ENCODE measurements around the gene ASH1L. TPM values are rescaled to one million over a fixed set of nuclear protein-coding genes. Genes with fewer than 3 reads are reported as not detected.
"Not testable (repeated sequence)": the region's sequence is repeated elsewhere in the genome, so short reads cannot be mapped to it uniquely, and the experiment has no call there.

Gene ASH1L
- total RNA-seq, 3 donors from 2014 or later, result 83.2 to 103 (median 85.6) TPM

DNA sequence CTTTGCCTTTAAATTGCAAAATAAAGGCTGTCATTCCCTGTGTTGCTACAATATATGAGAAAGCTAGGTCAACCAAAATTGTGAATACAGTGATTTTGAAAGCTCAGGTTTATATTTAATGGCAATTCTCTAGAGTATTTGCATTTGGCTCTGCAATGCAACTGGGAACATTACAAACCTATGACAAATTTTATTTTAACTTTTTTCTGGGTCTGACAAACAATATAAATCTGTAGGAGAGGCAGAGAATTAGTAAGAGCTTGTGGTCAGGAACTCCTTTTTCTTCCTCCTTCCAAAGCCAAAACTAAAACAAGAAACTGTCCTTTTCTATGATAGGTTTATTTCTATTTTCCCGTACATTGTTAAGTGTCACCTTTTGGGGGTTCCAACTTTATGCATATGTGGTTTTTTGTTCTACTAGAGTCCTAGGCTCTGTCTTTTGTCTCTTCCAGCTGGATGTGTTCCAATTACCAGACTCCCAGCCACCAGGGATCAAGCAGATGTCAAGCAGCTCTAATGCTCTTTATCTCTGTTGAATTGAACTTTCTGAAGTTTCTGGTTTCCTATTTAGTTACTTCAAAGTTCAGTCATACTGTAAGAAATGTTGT is 106.9 kb downstream of the ASH1L start:
- DNase-seq (ENCODE audit: low spot score in 2 of 2), result no peak
- intact Hi-C loops (cut with DNase I; ENCODE audit: low total_unique reads), result no loop called here
- H3K36me3 ChIP-seq, result no peaks in the 10 kb centered on the region
- peak overlapping the region in 1 of 2 donors; percentile 23 for H3K27ac ChIP-seq
- TF ChIP-seq POLR2A (IDR thresholded peaks at IDR 0.05) (no peak), POLR2AphosphoS5 (IDR thresholded peaks at IDR 0.05) (no peak), CTCF (IDR thresholded peaks at IDR 0.05) (no peak)
- H3K4me1 ChIP-seq, result peaks cover 0 to 7% of the 10 kb centered on the region in 2 donors
- no peaks in the 10 kb centered on the region for H3K9me3 ChIP-seq
- no peak overlapping the region for H3K4me3 ChIP-seq
- no peaks in the 10 kb centered on the region for H3K27me3 ChIP-seq

DNA sequence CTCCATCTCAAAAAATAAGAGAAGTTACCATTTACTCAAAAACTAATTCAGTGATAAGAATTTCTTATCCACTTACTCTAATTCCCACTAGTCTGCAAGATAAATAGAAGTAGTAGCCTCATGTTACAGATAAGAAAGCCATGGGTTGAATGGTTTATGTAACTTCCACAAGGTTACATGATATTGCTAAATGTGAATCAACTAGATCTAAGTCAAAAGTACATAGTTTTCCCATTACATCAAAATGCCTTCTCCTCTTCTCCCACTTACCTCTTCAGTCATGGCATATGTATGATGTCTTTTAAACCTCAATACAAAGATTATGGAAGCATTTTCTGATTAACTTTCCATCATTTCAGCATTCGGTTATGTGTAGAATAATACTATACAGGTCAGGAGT is 108.5 kb downstream of the ASH1L start:
- Histone ChIP-seq H3K36me3 (no peaks in the 10 kb centered on the region), H3K4me3 (no peak overlapping the region), H3K27me3 (no peaks in the 10 kb centered on the region), H3K9me3 (no peaks in the 10 kb centered on the region), H3K27ac (no peak overlapping the region), H3K4me1 (peaks cover 0 to 7% of the 10 kb centered on the region in 2 donors)
- TF ChIP-seq POLR2AphosphoS5 (IDR thresholded peaks at IDR 0.05) (no peak), CTCF (IDR thresholded peaks at IDR 0.05) (no peak), POLR2A (IDR thresholded peaks at IDR 0.05) (no peak)
- intact Hi-C loops (cut with DNase I; ENCODE audit: low total_unique reads), result no loop called here
- no peak for DNase-seq (ENCODE audit: low spot score in 2 of 2)

DNA sequence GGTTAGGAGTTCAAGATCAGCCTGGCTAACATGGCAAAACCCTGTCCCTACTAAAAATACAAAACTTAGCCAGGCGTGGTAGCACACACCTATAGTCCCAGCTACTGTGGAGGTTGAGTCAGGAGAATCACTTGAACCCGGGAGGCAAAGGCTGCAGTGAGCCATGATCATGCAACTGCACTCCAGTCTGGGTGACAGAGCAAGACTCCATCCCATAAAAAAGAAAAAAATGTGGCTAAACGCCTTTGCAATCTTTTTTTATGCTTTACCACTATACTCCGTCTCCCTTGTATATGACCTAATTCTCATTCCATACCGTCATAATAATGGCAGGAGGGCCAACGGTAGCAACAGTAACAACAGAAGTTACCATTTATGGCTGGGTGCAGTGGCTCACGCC is 109.5 kb downstream of the ASH1L start:
- no peaks in the 10 kb centered on the region for H3K36me3 ChIP-seq

GRCh38 chr1:155451199-155451598 is 111.4 kb downstream of the ASH1L start:
- intact Hi-C loops (cut with DNase I; ENCODE audit: low total_unique reads), result no loop called here
- peaks cover 0 to 4% of the 10 kb centered on the region in 2 donors for H3K4me1 ChIP-seq
- H3K27me3 ChIP-seq, result no peaks in the 10 kb centered on the region
- no peak overlapping the region for H3K27ac ChIP-seq
- TF ChIP-seq POLR2AphosphoS5 (IDR thresholded peaks at IDR 0.05) (no peak), CTCF (IDR thresholded peaks at IDR 0.05) (no peak), POLR2A (IDR thresholded peaks at IDR 0.05) (no peak)
- H3K4me3 ChIP-seq, result no peak overlapping the region
- DNase-seq (ENCODE audit: low spot score in 2 of 2), result no peak
- no peaks in the 10 kb centered on the region for H3K36me3 ChIP-seq
- H3K9me3 ChIP-seq, result no peaks in the 10 kb centered on the region

More for the DNA sequence above, 109.5 kb downstream of the ASH1L start:
- no peak for DNase-seq (ENCODE audit: low spot score in 2 of 2)
- Histone ChIP-seq H3K4me1 (peaks cover 0 to 7% of the 10 kb centered on the region in 2 donors), H3K4me3 (no peak overlapping the region), H3K27me3 (no peaks in the 10 kb centered on the region), H3K27ac (no peak overlapping the region), H3K9me3 (no peaks in the 10 kb centered on the region)
- TF ChIP-seq CTCF (IDR thresholded peaks at IDR 0.05) (no peak), POLR2A (IDR thresholded peaks at IDR 0.05) (no peak), POLR2AphosphoS5 (IDR thresholded peaks at IDR 0.05) (no peak)
- intact Hi-C loops (cut with DNase I; ENCODE audit: low total_unique reads), result no loop called here

- not testable (repeated sequence) for H3K9me3 ChIP-seq, H3K27ac ChIP-seq
Observed at GRCh38 chr1:155442431-155442830, 120.2 kb downstream of the ASH1L start.

More at GRCh38 chr1:155442431-155442830, 120.2 kb downstream of the ASH1L start:
- intact Hi-C loops (cut with DNase I; ENCODE audit: low total_unique reads); H3K36me3 ChIP-seq; H3K4me1 ChIP-seq; DNase-seq (ENCODE audit: low spot score in 2 of 2); H3K4me3 ChIP-seq; H3K27me3 ChIP-seq: not testable (repeated sequence)

Data from breast epithelium (tissue), 4 donors.